ENCODE measurements around the gene FBXO22. TPM values are rescaled to one million over a fixed set of nuclear protein-coding genes. Genes with fewer than 3 reads are reported as not detected.

Gene FBXO22
- total RNA-seq, 1 experiment from 2014 or later = 47.7 TPM

DNA sequence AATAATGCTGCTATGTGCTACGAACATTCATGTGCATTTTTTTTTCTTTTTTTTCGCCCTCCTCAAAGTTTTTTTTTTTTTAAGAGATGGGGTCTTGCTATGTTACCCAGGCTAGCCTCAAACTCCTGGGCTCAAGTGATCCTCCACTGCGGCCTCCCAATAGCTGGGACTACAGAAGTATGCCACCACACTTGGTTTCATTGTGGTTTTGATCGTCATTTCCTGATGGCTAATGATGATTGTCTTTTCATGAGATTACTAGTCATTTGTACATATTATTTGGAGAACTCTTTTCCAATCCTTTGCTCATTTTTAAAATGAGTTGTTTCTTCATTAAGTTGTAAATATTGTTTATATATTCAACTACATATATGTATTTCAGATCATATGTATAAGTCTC is 48.8 kb downstream of the FBXO22 start:
- POLR2A ChIA-PET = no interaction called here

DNA sequence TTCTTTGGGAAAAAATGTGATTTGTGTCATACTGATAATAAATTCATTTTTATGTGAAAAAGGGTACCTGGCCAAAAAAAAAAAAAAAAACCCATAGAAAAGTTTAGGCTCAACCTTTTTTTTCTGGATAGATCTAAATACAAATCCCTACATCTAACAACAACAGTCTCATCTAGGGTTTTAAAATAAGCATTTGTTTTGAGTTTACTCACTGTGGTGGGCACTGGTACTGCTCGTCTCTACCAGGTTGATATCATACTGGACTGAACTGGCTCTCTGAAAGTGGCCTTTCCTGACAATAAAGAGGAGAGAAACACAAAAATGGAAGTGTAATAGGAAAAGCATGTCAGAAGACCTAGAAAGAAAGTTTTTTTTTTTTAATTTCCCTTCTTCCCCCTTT is 52.0 kb downstream of the FBXO22 start:
- no peak for DNase-seq
- CTCF ChIA-PET = no interaction called here
- no TSS peak for BruUV-seq (replicated peaks)
- TF ChIP-seq, protein P1, sequence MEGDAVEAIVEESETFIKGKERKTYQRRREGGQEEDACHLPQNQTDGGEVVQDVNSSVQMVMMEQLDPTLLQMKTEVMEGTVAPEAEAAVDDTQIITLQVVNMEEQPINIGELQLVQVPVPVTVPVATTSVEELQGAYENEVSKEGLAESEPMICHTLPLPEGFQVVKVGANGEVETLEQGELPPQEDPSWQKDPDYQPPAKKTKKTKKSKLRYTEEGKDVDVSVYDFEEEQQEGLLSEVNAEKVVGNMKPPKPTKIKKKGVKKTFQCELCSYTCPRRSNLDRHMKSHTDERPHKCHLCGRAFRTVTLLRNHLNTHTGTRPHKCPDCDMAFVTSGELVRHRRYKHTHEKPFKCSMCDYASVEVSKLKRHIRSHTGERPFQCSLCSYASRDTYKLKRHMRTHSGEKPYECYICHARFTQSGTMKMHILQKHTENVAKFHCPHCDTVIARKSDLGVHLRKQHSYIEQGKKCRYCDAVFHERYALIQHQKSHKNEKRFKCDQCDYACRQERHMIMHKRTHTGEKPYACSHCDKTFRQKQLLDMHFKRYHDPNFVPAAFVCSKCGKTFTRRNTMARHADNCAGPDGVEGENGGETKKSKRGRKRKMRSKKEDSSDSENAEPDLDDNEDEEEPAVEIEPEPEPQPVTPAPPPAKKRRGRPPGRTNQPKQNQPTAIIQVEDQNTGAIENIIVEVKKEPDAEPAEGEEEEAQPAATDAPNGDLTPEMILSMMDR (IDR thresholded peaks at IDR 0.05; ENCODE audit: insufficient read depth in 1 of 2, low read depth in 1 of 2, low read length in 1 of 2, severe bottlenecking in 1 of 2, unreplicated experiment in 1 of 2) = no peak
- Mint-ChIP-seq H3K9me3 (ENCODE audit: unreplicated experiment) (no peaks in the 10 kb centered on the region), H3K4me3 (ENCODE audit: unreplicated experiment) (no peak overlapping the region), H3K27me3 (ENCODE audit: insufficient read depth, unreplicated experiment) (peaks cover 11% of the 10 kb centered on the region), H3K27ac (ENCODE audit: unreplicated experiment) (no peak overlapping the region), H3K4me1 (ENCODE audit: low read depth, unreplicated experiment) (no peaks in the 10 kb centered on the region), H3K36me3 (ENCODE audit: insufficient read depth, unreplicated experiment) (no peaks in the 10 kb centered on the region)
- Histone ChIP-seq H3K4me1 (no peaks in the 10 kb centered on the region), H3K4me3 (ENCODE audit: low read depth, low read length) (no peak overlapping the region), H3K27me3 (replicated peaks; ENCODE audit: control insufficient read depth, insufficient read depth, low read length) (no peaks in the 10 kb centered on the region), H3K36me3 (ENCODE audit: control insufficient read depth, insufficient read depth, low read length) (no peaks in the 10 kb centered on the region), H3K9me3 (no peaks in the 10 kb centered on the region)
- intact Hi-C loops (cut with micrococcal nuclease; ENCODE audit: unreplicated experiment) = no loop called here
- POLR2A ChIA-PET = no interaction called here

More for the DNA sequence above, 48.8 kb downstream of the FBXO22 start:
- Mint-ChIP-seq H3K4me3 (ENCODE audit: unreplicated experiment) (no peak overlapping the region), H3K27ac (ENCODE audit: unreplicated experiment) (no peak overlapping the region), H3K4me1 (ENCODE audit: low read depth, unreplicated experiment) (no peaks in the 10 kb centered on the region), H3K27me3 (ENCODE audit: insufficient read depth, unreplicated experiment) (peaks cover 10% of the 10 kb centered on the region), H3K9me3 (ENCODE audit: unreplicated experiment) (no peaks in the 10 kb centered on the region), H3K36me3 (ENCODE audit: insufficient read depth, unreplicated experiment) (no peaks in the 10 kb centered on the region)
- Histone ChIP-seq H3K27me3 (replicated peaks; ENCODE audit: control insufficient read depth, insufficient read depth, low read length) (no peaks in the 10 kb centered on the region), H3K4me1 (no peaks in the 10 kb centered on the region), H3K36me3 (ENCODE audit: control insufficient read depth, insufficient read depth, low read length) (no peaks in the 10 kb centered on the region), H3K4me3 (ENCODE audit: low read depth, low read length) (no peak overlapping the region), H3K9me3 (no peaks in the 10 kb centered on the region)
- intact Hi-C loops (cut with micrococcal nuclease; ENCODE audit: unreplicated experiment) = no loop called here
- TF ChIP-seq, protein P1 (IDR thresholded peaks at IDR 0.05; ENCODE audit: insufficient read depth in 1 of 2, low read depth in 1 of 2, low read length in 1 of 2, severe bottlenecking in 1 of 2, unreplicated experiment in 1 of 2) = no peak
- no peak for DNase-seq
- CTCF ChIA-PET = no interaction called here
- BruUV-seq (replicated peaks) = no TSS peak

DNA sequence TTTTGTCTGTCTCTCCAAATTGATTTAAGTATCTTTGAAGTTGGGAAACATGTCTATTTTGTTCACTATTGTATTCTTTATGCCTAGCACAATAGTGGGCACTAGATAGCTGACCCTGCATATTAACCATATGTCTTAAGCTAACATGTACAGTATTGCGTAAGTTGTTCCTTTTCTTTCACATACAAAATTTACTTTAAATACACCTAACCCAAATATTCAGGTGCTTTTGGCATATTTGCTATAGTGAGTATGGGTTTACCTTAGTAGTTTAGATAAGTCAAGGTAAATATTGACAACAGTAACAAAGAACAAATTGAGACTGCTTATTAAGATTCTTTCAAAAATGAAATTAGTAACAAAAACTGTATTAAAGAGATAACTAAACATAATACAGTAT is 57.7 kb downstream of the FBXO22 start:
- DNase-seq = no peak
- H3K27ac Mint-ChIP-seq (ENCODE audit: unreplicated experiment) = no peak overlapping the region
- no peaks in the 10 kb centered on the region for H3K27me3 ChIP-seq (replicated peaks; ENCODE audit: control insufficient read depth, insufficient read depth, low read length)
- intact Hi-C loops (cut with micrococcal nuclease; ENCODE audit: unreplicated experiment) = loop anchor here (10.0 kb wide), 1 partner anchor 93 kb away; the partner anchor contains the start of gene TMEM266
- ChIA-PET POLR2A (no interaction called here), CTCF (no interaction called here)
- H3K4me3 ChIP-seq (ENCODE audit: low read depth, low read length) = no peak overlapping the region
- peaks cover 3% of the 10 kb centered on the region for H3K27me3 Mint-ChIP-seq (ENCODE audit: insufficient read depth, unreplicated experiment)
- H3K9me3 ChIP-seq = no peaks in the 10 kb centered on the region
- H3K9me3 Mint-ChIP-seq (ENCODE audit: unreplicated experiment) = no peaks in the 10 kb centered on the region
- peaks cover 6% of the 10 kb centered on the region for H3K36me3 Mint-ChIP-seq (ENCODE audit: insufficient read depth, unreplicated experiment)
- no TSS peak for BruUV-seq (replicated peaks)
- H3K36me3 ChIP-seq (ENCODE audit: control insufficient read depth, insufficient read depth, low read length) = no peaks in the 10 kb centered on the region
- H3K4me1 Mint-ChIP-seq (ENCODE audit: low read depth, unreplicated experiment) = peaks cover 17% of the 10 kb centered on the region
- H3K4me3 Mint-ChIP-seq (ENCODE audit: unreplicated experiment) = no peak overlapping the region
- TF ChIP-seq, protein P1 (IDR thresholded peaks at IDR 0.05; ENCODE audit: insufficient read depth in 1 of 2, low read depth in 1 of 2, low read length in 1 of 2, severe bottlenecking in 1 of 2, unreplicated experiment in 1 of 2) = no peak
- peaks cover 18% of the 10 kb centered on the region for H3K4me1 ChIP-seq
